Fibroblast of lung (primary cell): Measurements from ENCODE around the gene SLC37A1.

Source experiments
- CTCF ChIP-seq, 2 donors: IDR thresholded peaks in 1 of 2; conservative IDR thresholded peaks in 1 of 2; 1 replicate in 1 of 2; 2 replicates in 1 of 2; pipeline ENCODE4 v1.5.1; 2011 to 2012; ENCODE audit warnings: low read length in 2 of 2, control low read depth in 1 of 2, inconsistent platforms in 1 of 2, low read depth in 1 of 2, mild to moderate bottlenecking in 1 of 2
- EZH2 ChIP-seq: IDR thresholded peaks from 2 replicates; pipeline ENCODE4 v1.5.1; 2012; ENCODE audit warnings: low read length, control low read depth, mild to moderate bottlenecking; ENCODE audit errors: missing control alignments

GRCh38 chr21:42518215-42518614, 4.6 kb downstream of the SLC37A1 start:
- TF ChIP-seq CTCF (conservative IDR thresholded peaks at IDR 0.05 in 1 of 2, IDR thresholded peaks at IDR 0.05 in 1 of 2; ENCODE audit: low read depth in 1 of 2, low read length in 2 of 2) = no peak
- TF ChIP-seq EZH2 = no peak
